H9 (cell line): Measurements from ENCODE around the gene MRPL14. TPM values are rescaled to one million over a fixed set of nuclear protein-coding genes. Genes with fewer than 3 reads are reported as not detected.

Experiments
- DNase-seq: peaks from one replicate; pipeline ENCODE4 v3.0.0-alpha.2; 2017
- H2AFZ ChIP-seq: one replicate; pipeline ENCODE4 v1.6.1; 2013; ENCODE audit warnings: mild to moderate bottlenecking, low read length, control low read depth, moderate library complexity
- H2AK5ac ChIP-seq: 2 replicates; pipeline ENCODE4 v1.6.1; 2013; ENCODE audit warnings: low read length, control low read depth, mixed read lengths; ENCODE audit not compliant: insufficient read length
- H2BK120ac ChIP-seq: one replicate; pipeline ENCODE4 v1.6.1; 2013; ENCODE audit warnings: low read depth, mild to moderate bottlenecking, low read length, control low read depth, inconsistent platforms; ENCODE audit not compliant: poor library complexity, severe bottlenecking
- H2BK12ac ChIP-seq: 2 replicates; pipeline ENCODE4 v1.6.1; 2013; ENCODE audit warnings: low read length, control low read depth, mixed read lengths, low read depth; ENCODE audit not compliant: insufficient read length
- H2BK15ac ChIP-seq: 2 replicates; pipeline ENCODE4 v1.6.1; 2013; ENCODE audit warnings: low read depth, low read length, control low read depth
- H2BK20ac ChIP-seq: one replicate; pipeline ENCODE4 v1.6.1; 2013; ENCODE audit warnings: low read depth, mild to moderate bottlenecking, low read length, control low read depth, inconsistent platforms; ENCODE audit not compliant: poor library complexity, severe bottlenecking
- H2BK5ac ChIP-seq: 2 replicates; pipeline ENCODE4 v1.6.1; 2013; ENCODE audit warnings: low read length, control low read depth, mixed read lengths; ENCODE audit not compliant: insufficient read length
- H3K14ac ChIP-seq: 2 replicates; pipeline ENCODE4 v1.6.1; 2013; ENCODE audit warnings: low read length, control low read depth; ENCODE audit not compliant: insufficient read depth
- H3K18ac ChIP-seq: 2 replicates; pipeline ENCODE4 v1.6.1; 2013; ENCODE audit warnings: low read depth, mild to moderate bottlenecking, mixed read lengths, low read length, control low read depth; ENCODE audit not compliant: insufficient read length
- H3K23ac ChIP-seq: 2 replicates; pipeline ENCODE4 v1.6.1; 2013; ENCODE audit warnings: low read length, control low read depth, mixed read lengths, low read depth; ENCODE audit not compliant: insufficient read length
- H3K23me2 ChIP-seq: 2 replicates; pipeline ENCODE4 v1.6.1; 2013; ENCODE audit warnings: low read depth, mild to moderate bottlenecking, mixed read lengths, low read length, control low read depth; ENCODE audit not compliant: insufficient read length, poor library complexity, severe bottlenecking
- H3K27ac ChIP-seq: 2 replicates; pipeline ENCODE4 v1.5.1; 2013; ENCODE audit warnings: low read length, control low read depth, mixed read lengths, low read depth; ENCODE audit not compliant: insufficient read length
- H3K27me3 ChIP-seq: 2 replicates; pipeline ENCODE4 v1.6.1; 2013; ENCODE audit warnings: low read length, control low read depth, inconsistent platforms; ENCODE audit not compliant: insufficient read depth
- H3K4ac ChIP-seq: 2 replicates; pipeline ENCODE4 v1.6.1; 2013; ENCODE audit warnings: low read depth, mild to moderate bottlenecking, control low read depth, inconsistent platforms, low read length, moderate library complexity
- H3K4me1 ChIP-seq: 2 replicates; pipeline ENCODE4 v1.6.1; 2013; ENCODE audit warnings: low read length, control low read depth, inconsistent platforms; ENCODE audit not compliant: insufficient read depth
- H3K4me2 ChIP-seq: 2 replicates; pipeline ENCODE4 v1.6.1; 2013; ENCODE audit warnings: low read length, control low read depth, mixed read lengths; ENCODE audit not compliant: insufficient read length, insufficient read depth
- H3K56ac ChIP-seq: 2 replicates; pipeline ENCODE4 v1.6.1; 2013; ENCODE audit warnings: low read depth, mild to moderate bottlenecking, mixed read lengths, low read length, control low read depth; ENCODE audit not compliant: insufficient read length
- H3K79me1 ChIP-seq: 2 replicates; pipeline ENCODE4 v1.6.1; 2013; ENCODE audit warnings: low read depth, mild to moderate bottlenecking, moderate library complexity, low read length, control low read depth, inconsistent platforms; ENCODE audit not compliant: insufficient read depth, poor library complexity, severe bottlenecking
- H3K79me2 ChIP-seq: 2 replicates; pipeline ENCODE4 v1.6.1; 2013; ENCODE audit warnings: low read length, control low read depth, inconsistent platforms; ENCODE audit not compliant: insufficient read depth
- H3K9ac ChIP-seq: 2 replicates; pipeline ENCODE4 v1.6.1; 2013; ENCODE audit warnings: low read length, control low read depth, mixed read lengths; ENCODE audit not compliant: insufficient read length; ENCODE audit errors: extremely low read depth
- H3K9me3 ChIP-seq: one replicate; pipeline ENCODE4 v1.6.1; 2013; ENCODE audit warnings: low read depth, low read length, inconsistent platforms; ENCODE audit not compliant: control insufficient read depth
- H3T11ph ChIP-seq: one replicate; pipeline ENCODE4 v1.6.1; 2013; ENCODE audit warnings: mild to moderate bottlenecking, low read length, control low read depth, inconsistent platforms
- H4K20me1 ChIP-seq: one replicate; pipeline ENCODE4 v1.6.1; 2013; ENCODE audit not compliant: control insufficient read depth, insufficient read length, insufficient read depth
- H4K5ac ChIP-seq: 2 replicates; pipeline ENCODE4 v1.6.1; 2013; ENCODE audit warnings: low read depth, mild to moderate bottlenecking, mixed read lengths, low read length, control low read depth; ENCODE audit not compliant: insufficient read length
- H4K8ac ChIP-seq: replicated peaks from 2 replicates; pipeline ENCODE4 v1.6.1; 2013; ENCODE audit warnings: low read length, control low read depth, mixed read lengths, low read depth; ENCODE audit not compliant: insufficient read length
- H4K91ac ChIP-seq: 2 replicates; pipeline ENCODE4 v1.6.1; 2013; ENCODE audit warnings: low read depth, mild to moderate bottlenecking, moderate library complexity, mixed read lengths, low read length, control low read depth; ENCODE audit not compliant: insufficient read length
- H3K27ac Mint-ChIP-seq, 3 experiments: 2 replicates in 2 of 3; 3 replicates in 1 of 3; pipeline ENCODE4 v1.8.0; 2020 to 2021; ENCODE audit warnings: mixed read lengths in 3 of 3, mild to moderate bottlenecking in 1 of 3, moderate library complexity in 1 of 3
- H3K27me3 Mint-ChIP-seq: 2 replicates; pipeline ENCODE4 v1.8.0; 2021; ENCODE audit warnings: low read depth, mild to moderate bottlenecking, moderate library complexity, mixed read lengths
- H3K36me3 Mint-ChIP-seq, 3 experiments: 2 replicates in 2 of 3; 3 replicates in 1 of 3; pipeline ENCODE4 v1.8.0; 2020 to 2021; ENCODE audit warnings: low read depth in 3 of 3, mixed read lengths in 3 of 3; ENCODE audit not compliant: insufficient read depth in 1 of 3
- H3K4me1 Mint-ChIP-seq, 2 experiments: 2 replicates each; pipeline ENCODE4 v1.8.0; 2020; ENCODE audit warnings: mixed read lengths in 2 of 2
- H3K4me3 Mint-ChIP-seq, 2 experiments: 2 replicates in 1 of 2; 3 replicates in 1 of 2; pipeline ENCODE4 v1.8.0; 2020 to 2021; ENCODE audit warnings: mild to moderate bottlenecking in 2 of 2, mixed read lengths in 2 of 2, moderate library complexity in 1 of 2
- H3K9me3 Mint-ChIP-seq, 2 experiments: 2 replicates in 1 of 2; 3 replicates in 1 of 2; pipeline ENCODE4 v1.8.0; 2020; ENCODE audit warnings: mild to moderate bottlenecking in 2 of 2, mixed read lengths in 2 of 2, moderate library complexity in 1 of 2
- CTCF ChIP-seq: fragments of 200-600 bp; sonication (generic); conservative IDR thresholded peaks from 3 replicates; pipeline ENCODE4 v1.8.0; 2021; ENCODE audit warnings: antibody characterized with exemption, mild to moderate bottlenecking
- WGBS: extraction: QIAGEN DNeasy Blood & Tissue Kit; methylation state at CpG from one replicate; pipeline ENCODE4 v1.1.7; 2013; ENCODE audit warnings: missing lambda C conversion rate, low lambda C conversion rate, mixed read lengths; ENCODE audit not compliant: insufficient read length; ENCODE audit errors: extremely low coverage; 5-methylcytosine and 5-hydroxymethylcytosine counted together
- total RNA-seq: library from RNA; stranded (reverse); gene quantifications from 2 replicates; pipeline ENCODE4 v1.2.1, GENCODE V29; 2021

The MRPL14 gene
- total RNA-seq, 1 experiment from 2014 or later, result 80.1 TPM

GRCh38 chr6:44152533-44152932, 25.3 kb upstream of the MRPL14 start:
- Histone ChIP-seq H3K79me1 (no peaks in the 10 kb centered on the region), H3K9ac (no peak overlapping the region), H4K20me1 (peaks cover 4% of the 10 kb centered on the region), H2AK5ac (no peak overlapping the region), H3K27ac (no peak overlapping the region), H3K27me3 (no peaks in the 10 kb centered on the region), H3K18ac (no peak overlapping the region), H4K5ac (no peak overlapping the region), H3K14ac (no peak overlapping the region), H3K9me3 (no peaks in the 10 kb centered on the region), H3K56ac (no peak overlapping the region), H2BK15ac (no peak overlapping the region), H2BK12ac (no peak overlapping the region), H2BK20ac (no peak overlapping the region), H4K8ac (no peak overlapping the region), H3K23ac (no peak overlapping the region), H3K4me1 (peaks cover 5% of the 10 kb centered on the region; the same call in 1 of the 2 replicates), H4K91ac (no peak overlapping the region), H3K79me2 (no peaks in the 10 kb centered on the region), H2AFZ (no peak overlapping the region), H2BK120ac (no peak overlapping the region), H3K23me2 (no peaks in the 10 kb centered on the region), H3T11ph (no peak overlapping the region), H3K4me2 (no peak overlapping the region), H3K4ac (no peak overlapping the region), H2BK5ac (no peak overlapping the region)
- no peak overlapping the region for H3K27ac Mint-ChIP-seq
- WGBS, result no CpG with 5 or more reads among the region's 19 CpGs
- H3K4me3 Mint-ChIP-seq, result no peak overlapping the region
- no peak for TF ChIP-seq CTCF
- H3K36me3 Mint-ChIP-seq, result peaks cover 12 to 39% (median 26%) of the 10 kb centered on the region in 3 experiments
- no peaks in the 10 kb centered on the region for H3K9me3 Mint-ChIP-seq
- no peak for DNase-seq
- peaks cover 23 to 27% of the 10 kb centered on the region in 2 experiments for H3K4me1 Mint-ChIP-seq
- H3K27me3 Mint-ChIP-seq, result peaks cover 2% of the 10 kb centered on the region; the same call in 1 of the 2 replicates
